Fibroblast of lung (primary cell): ENCODE data around the gene ASIC4. TPM values are rescaled to one million over a fixed set of nuclear protein-coding genes. Genes with fewer than 3 reads are reported as not detected.

ENCODE experiments used
- DNase-seq, 2 donors: peaks; one replicate each; pipeline versions ENCODE4 v3.0.0 to v3.0.0-alpha.2; 2010; ENCODE audit warnings: low read depth in 2 of 2
- H2AFZ ChIP-seq: 2 replicates; pipeline ENCODE4 v1.5.1; 2012; ENCODE audit warnings: low read length, control low read depth, inconsistent platforms
- H3K27ac ChIP-seq: 2 replicates; pipeline ENCODE4 v1.5.1; 2011; ENCODE audit warnings: low read length, control low read depth; ENCODE audit not compliant: insufficient read depth
- H3K27me3 ChIP-seq: 2 replicates; pipeline ENCODE4 v1.5.1; 2011; ENCODE audit warnings: mild to moderate bottlenecking, low read length; ENCODE audit not compliant: control insufficient read depth, insufficient read depth
- H3K36me3 ChIP-seq: 2 replicates; pipeline ENCODE4 v1.5.1; 2011; ENCODE audit warnings: low read length; ENCODE audit not compliant: control insufficient read depth, insufficient read depth
- H3K4me1 ChIP-seq: 2 replicates; pipeline ENCODE4 v1.5.1; 2011; ENCODE audit warnings: low read length; ENCODE audit not compliant: control insufficient read depth, insufficient read depth; ENCODE audit errors: extremely low read depth
- H3K4me2 ChIP-seq: 2 replicates; pipeline ENCODE4 v1.5.1; 2011; ENCODE audit warnings: low read length, control low read depth; ENCODE audit not compliant: insufficient read depth; ENCODE audit errors: extremely low read depth
- H3K4me3 ChIP-seq, 4 experiments: fragments of 200-600 bp in 1 of 4; sonication (generic) in 1 of 4; replicated peaks in 1 of 4; 2 replicates each; pipeline ENCODE4 v1.5.1; 2011 to 2016; ENCODE audit warnings: low read length in 4 of 4, low read depth in 3 of 4, mild to moderate bottlenecking in 3 of 4, control low read depth in 2 of 4, inconsistent platforms in 1 of 4, mixed read lengths in 1 of 4; ENCODE audit not compliant: insufficient read depth in 1 of 4; ENCODE audit errors: control extremely low read depth in 1 of 4
- H3K79me2 ChIP-seq: 2 replicates; pipeline ENCODE4 v1.5.1; 2012; ENCODE audit warnings: mild to moderate bottlenecking, low read length, inconsistent platforms; ENCODE audit not compliant: control insufficient read depth, insufficient read depth
- H3K9ac ChIP-seq: 2 replicates; pipeline ENCODE4 v1.5.1; 2011; ENCODE audit warnings: mild to moderate bottlenecking, low read length, control low read depth; ENCODE audit not compliant: insufficient read depth
- H3K9me3 ChIP-seq: 2 replicates; pipeline ENCODE4 v1.5.1; 2012; ENCODE audit warnings: low read depth, low read length; ENCODE audit not compliant: control insufficient read depth, insufficient read depth
- H4K20me1 ChIP-seq: 2 replicates; pipeline ENCODE4 v1.5.1; 2011; ENCODE audit warnings: low read length; ENCODE audit not compliant: control insufficient read depth, insufficient read depth; ENCODE audit errors: extremely low read depth
- CTCF ChIP-seq, 2 donors: IDR thresholded peaks in 1 of 2; conservative IDR thresholded peaks in 1 of 2; 1 replicate in 1 of 2; 2 replicates in 1 of 2; pipeline ENCODE4 v1.5.1; 2011 to 2012; ENCODE audit warnings: low read length in 2 of 2, control low read depth in 1 of 2, inconsistent platforms in 1 of 2, low read depth in 1 of 2, mild to moderate bottlenecking in 1 of 2
- EZH2 ChIP-seq: IDR thresholded peaks from 2 replicates; pipeline ENCODE4 v1.5.1; 2012; ENCODE audit warnings: low read length, control low read depth, mild to moderate bottlenecking; ENCODE audit errors: missing control alignments
- polyA plus RNA-seq, 2 donors: library from polyadenylated mRNA; depleted of rRNA in 1 of 2; stranded (reverse) in 1 of 2; unstranded in 1 of 2; fragments of >200 nt; gene quantifications; 2 replicates each; pipeline ENCODE4 v1.2.1, GENCODE V29; 2011 to 2012; ENCODE audit warnings: missing spikeins in 1 of 2
- total RNA-seq: library from RNA; depleted of rRNA; stranded (reverse); fragments of >200 nt; gene quantifications from 2 replicates; pipeline ENCODE4 v1.2.1, GENCODE V29; 2014

Gene ASIC4
- total and polyA plus RNA-seq, 2 donors (not counting 1 experiment from before 2014, with no cell fraction given): 0.33 TPM; not detected in 1

DNA sequence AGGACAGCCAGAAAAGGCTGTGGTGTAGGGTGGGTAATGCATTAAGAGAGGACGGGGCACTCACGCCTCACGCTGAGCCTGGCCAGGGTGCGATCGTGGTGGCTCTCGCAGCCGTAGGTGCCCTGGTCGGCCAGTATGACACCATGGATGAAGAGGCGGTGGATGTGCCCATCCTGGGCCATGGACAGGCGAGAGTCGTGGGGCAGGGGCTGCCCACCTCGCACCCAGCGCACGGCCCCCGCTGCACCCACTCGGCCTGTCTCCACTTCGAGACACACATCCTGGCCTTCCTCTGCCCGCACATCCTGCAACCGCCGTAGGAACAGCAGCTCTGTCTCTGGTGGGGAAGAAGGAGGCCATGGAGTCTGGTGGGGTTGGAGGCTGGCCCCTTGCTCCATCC is 41.7 kb downstream of the ASIC4 start:
- TF ChIP-seq CTCF (conservative IDR thresholded peaks at IDR 0.05 in 1 of 2, IDR thresholded peaks at IDR 0.05 in 1 of 2; ENCODE audit: low read depth in 1 of 2, low read length in 2 of 2) (no peak), EZH2 (no peak)
- Histone ChIP-seq H3K4me3 (no peak overlapping the region), H3K4me1 (peaks cover 3% of the 10 kb centered on the region), H3K9ac (no peak overlapping the region), H3K36me3 (no peaks in the 10 kb centered on the region), H3K27ac (no peak overlapping the region), H4K20me1 (no peaks in the 10 kb centered on the region), H3K9me3 (no peaks in the 10 kb centered on the region), H3K27me3 (peaks cover 6% of the 10 kb centered on the region), H3K4me2 (no peak overlapping the region), H2AFZ (no peak overlapping the region), H3K79me2 (no peaks in the 10 kb centered on the region)
- no peak for DNase-seq

DNA sequence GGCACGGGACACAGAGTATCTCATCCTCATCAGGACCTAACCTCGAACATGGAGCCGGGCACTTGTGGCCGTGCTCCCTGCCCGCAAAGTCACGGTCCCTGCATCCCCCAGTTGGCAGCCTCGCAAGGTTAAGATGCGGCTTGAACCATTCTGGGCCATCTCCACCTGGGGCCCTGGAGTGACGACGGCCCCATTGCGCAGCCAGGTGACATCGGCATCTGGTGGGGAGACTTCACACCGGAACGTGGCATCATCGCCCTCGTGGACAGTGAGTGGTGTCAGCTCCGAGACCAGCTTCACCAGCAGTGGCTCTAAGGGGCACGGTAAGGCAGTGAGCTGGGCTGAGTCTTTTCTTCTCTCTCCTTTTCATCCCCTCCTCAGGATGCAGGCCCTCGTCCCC is 42.1 kb downstream of the ASIC4 start:
- H3K79me2 ChIP-seq: no peaks in the 10 kb centered on the region
- no peak overlapping the region for H3K9ac ChIP-seq
- H4K20me1 ChIP-seq: no peaks in the 10 kb centered on the region
- H3K9me3 ChIP-seq: no peaks in the 10 kb centered on the region
- no peak overlapping the region for H2AFZ ChIP-seq
- TF ChIP-seq CTCF (conservative IDR thresholded peaks at IDR 0.05 in 1 of 2, IDR thresholded peaks at IDR 0.05 in 1 of 2; ENCODE audit: low read depth in 1 of 2, low read length in 2 of 2) (no peak), EZH2 (no peak)
- H3K4me2 ChIP-seq: no peak overlapping the region
- H3K27me3 ChIP-seq: peaks cover 5% of the 10 kb centered on the region
- no peak overlapping the region for H3K4me3 ChIP-seq
- peaks cover 3% of the 10 kb centered on the region for H3K4me1 ChIP-seq
- H3K36me3 ChIP-seq: no peaks in the 10 kb centered on the region
- no peak for DNase-seq
- no peak overlapping the region for H3K27ac ChIP-seq

DNA sequence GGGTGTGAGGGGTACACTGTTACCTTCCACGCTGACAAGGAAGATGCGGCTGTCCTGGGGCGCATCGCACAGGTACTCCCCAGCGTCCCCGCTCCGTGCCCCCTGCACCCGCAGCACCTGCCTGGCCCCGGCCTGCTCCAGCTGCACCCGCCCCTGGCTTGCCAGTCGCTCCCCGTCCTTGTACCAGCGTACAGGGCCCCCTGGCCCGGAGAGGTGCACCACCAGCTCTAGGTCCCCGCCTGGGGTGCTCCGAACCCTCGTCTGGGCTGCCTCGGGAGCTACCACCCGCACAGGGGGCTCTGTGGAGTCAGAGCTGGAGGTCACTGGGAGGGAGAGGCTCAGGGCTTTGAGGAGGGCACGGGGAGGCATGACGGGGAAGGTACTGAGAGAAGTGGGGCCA is 43.0 kb downstream of the ASIC4 start:
- TF ChIP-seq CTCF (conservative IDR thresholded peaks at IDR 0.05 in 1 of 2, IDR thresholded peaks at IDR 0.05 in 1 of 2; ENCODE audit: low read depth in 1 of 2, low read length in 2 of 2) (no peak), EZH2 (no peak)
- no peaks in the 10 kb centered on the region for H3K4me1 ChIP-seq
- no peak overlapping the region for H2AFZ ChIP-seq
- H4K20me1 ChIP-seq: no peaks in the 10 kb centered on the region
- no peak overlapping the region for H3K27ac ChIP-seq
- H3K4me3 ChIP-seq: no peak overlapping the region
- H3K27me3 ChIP-seq: no peaks in the 10 kb centered on the region
- no peaks in the 10 kb centered on the region for H3K36me3 ChIP-seq
- H3K9me3 ChIP-seq: no peaks in the 10 kb centered on the region
- H3K79me2 ChIP-seq: no peaks in the 10 kb centered on the region
- no peak for DNase-seq
- H3K4me2 ChIP-seq: no peak overlapping the region
- no peak overlapping the region for H3K9ac ChIP-seq
